Mucosa of rectum (tissue), 2 donors: Measurements from ENCODE around the gene STAT5B.
"Not testable (repeated sequence)": the region's sequence is repeated elsewhere in the genome, so short reads cannot be mapped to it uniquely, and the experiment has no call there.

Experiments used
- H3K27ac ChIP-seq, 2 donors: one replicate each; pipeline ENCODE4 v1.7.0; 2013; ENCODE audit warnings: inconsistent platforms in 2 of 2, low read depth in 2 of 2, low read length in 2 of 2
- H3K27me3 ChIP-seq, 2 donors: one replicate each; pipeline ENCODE4 v1.7.0; 2013; ENCODE audit warnings: low read length in 2 of 2; ENCODE audit not compliant: control insufficient read depth in 2 of 2, insufficient read depth in 2 of 2
- H3K36me3 ChIP-seq, 2 donors: one replicate each; pipeline ENCODE4 v1.7.0; 2013; ENCODE audit warnings: low read length in 2 of 2; ENCODE audit not compliant: control insufficient read depth in 2 of 2, insufficient read depth in 2 of 2
- H3K4me1 ChIP-seq, 2 donors: one replicate each; pipeline ENCODE4 v1.7.0; 2013; ENCODE audit warnings: low read length in 2 of 2, mild to moderate bottlenecking in 1 of 2; ENCODE audit not compliant: control insufficient read depth in 2 of 2, insufficient read depth in 2 of 2
- H3K4me3 ChIP-seq, 2 donors: one replicate each; pipeline ENCODE4 v1.7.0; 2013; ENCODE audit warnings: low read length in 2 of 2
- H3K9ac ChIP-seq, 2 donors: one replicate each; pipeline ENCODE4 v1.7.0; 2013; ENCODE audit warnings: low read length in 2 of 2, low read depth in 1 of 2, mild to moderate bottlenecking in 1 of 2
- H3K9me3 ChIP-seq, 2 donors: one replicate each; pipeline ENCODE4 v1.7.0; 2013; ENCODE audit warnings: low read length in 2 of 2; ENCODE audit not compliant: control insufficient read depth in 2 of 2
- donor health status: healthy.
- donor health status: Normal muscosa, but diverticular disease.

Gene STAT5B

GRCh38 chr17:42214156-42214555 lies 62.0 kb downstream of the STAT5B start:
- H3K27me3 ChIP-seq: no peaks in the 10 kb centered on the region
- no peak overlapping the region for H3K9ac ChIP-seq
- H3K9me3 ChIP-seq: no peaks in the 10 kb centered on the region
- no peak overlapping the region for H3K27ac ChIP-seq
- no peaks in the 10 kb centered on the region for H3K4me1 ChIP-seq
- no peak overlapping the region for H3K4me3 ChIP-seq
- peaks cover 40 to 68% of the 10 kb centered on the region in 2 donors for H3K36me3 ChIP-seq

- no peak overlapping the region for H3K4me3 ChIP-seq
- peaks cover 36 to 62% of the 10 kb centered on the region in 2 donors for H3K36me3 ChIP-seq
- no peak overlapping the region for H3K9ac ChIP-seq
- peak overlapping the region in 1 of 2 donors; percentile 1 for H3K27ac ChIP-seq
- H3K27me3 ChIP-seq: no peaks in the 10 kb centered on the region
- no peaks in the 10 kb centered on the region for H3K9me3 ChIP-seq
- H3K4me1 ChIP-seq: no peaks in the 10 kb centered on the region
Observed at GRCh38 chr17:42212382-42212781, 63.8 kb downstream of the STAT5B start.

GRCh38 chr17:42211921-42212341 lies 64.3 kb downstream of the STAT5B start:
- H3K36me3 ChIP-seq: peaks cover 36 to 60% of the 10 kb centered on the region in 2 donors
- H3K4me1 ChIP-seq, H3K9ac ChIP-seq, H3K4me3 ChIP-seq, H3K27me3 ChIP-seq, H3K9me3 ChIP-seq: not testable (repeated sequence)
- H3K27ac ChIP-seq: peak overlapping the region in 1 of 2 donors; percentile 1

- Histone ChIP-seq H3K9ac (no peak overlapping the region), H3K27me3 (no peaks in the 10 kb centered on the region), H3K4me1 (no peaks in the 10 kb centered on the region), H3K27ac (no peak overlapping the region), H3K4me3 (no peak overlapping the region), H3K9me3 (no peaks in the 10 kb centered on the region), H3K36me3 (peaks cover 36 to 56% of the 10 kb centered on the region in 2 donors)
Observed at GRCh38 chr17:42210046-42210445, 66.1 kb downstream of the STAT5B start.

- H3K9me3 ChIP-seq, H3K4me1 ChIP-seq, H3K4me3 ChIP-seq, H3K9ac ChIP-seq, H3K27me3 ChIP-seq, H3K27ac ChIP-seq: not testable (repeated sequence)
- peaks cover 37 to 47% of the 10 kb centered on the region in 2 donors for H3K36me3 ChIP-seq
Observed at GRCh38 chr17:42206153-42206612, 70.0 kb downstream of the STAT5B start.

- Histone ChIP-seq H3K9ac (no peak overlapping the region), H3K4me1 (peaks cover 3 to 13% of the 10 kb centered on the region in 2 donors), H3K27ac (no peak overlapping the region), H3K9me3 (no peaks in the 10 kb centered on the region), H3K27me3 (no peaks in the 10 kb centered on the region), H3K4me3 (no peak overlapping the region), H3K36me3 (peaks cover 22 to 33% of the 10 kb centered on the region in 2 donors)
Observed at GRCh38 chr17:42203354-42203753, 72.8 kb downstream of the STAT5B start.

GRCh38 chr17:42202696-42203095 lies 73.5 kb downstream of the STAT5B start:
- H3K9ac ChIP-seq: no peak overlapping the region
- no peak overlapping the region for H3K27ac ChIP-seq
- no peak overlapping the region for H3K4me3 ChIP-seq
- H3K36me3 ChIP-seq: peaks cover 22 to 33% of the 10 kb centered on the region in 2 donors
- no peaks in the 10 kb centered on the region for H3K9me3 ChIP-seq
- H3K4me1 ChIP-seq: peaks cover 3 to 13% of the 10 kb centered on the region in 2 donors
- H3K27me3 ChIP-seq: no peaks in the 10 kb centered on the region

- Histone ChIP-seq H3K9ac (no peak overlapping the region), H3K27ac (no peak overlapping the region), H3K9me3 (no peaks in the 10 kb centered on the region), H3K4me1 (peaks cover 3 to 13% of the 10 kb centered on the region in 2 donors), H3K36me3 (peaks cover 18 to 28% of the 10 kb centered on the region in 2 donors), H3K27me3 (no peaks in the 10 kb centered on the region), H3K4me3 (no peak overlapping the region)
Observed at GRCh38 chr17:42202159-42202558, 74.0 kb downstream of the STAT5B start.

GRCh38 chr17:42201458-42201772 lies 74.8 kb downstream of the STAT5B start:
- H3K4me1 ChIP-seq: peaks cover 3 to 13% of the 10 kb centered on the region in 2 donors
- peak overlapping the region in 1 of 2 donors; percentile 65 for H3K27ac ChIP-seq
- no peaks in the 10 kb centered on the region for H3K9me3 ChIP-seq
- H3K27me3 ChIP-seq: no peaks in the 10 kb centered on the region
- H3K4me3 ChIP-seq: no peak overlapping the region
- peaks cover 18 to 27% of the 10 kb centered on the region in 2 donors for H3K36me3 ChIP-seq
- H3K9ac ChIP-seq: no peak overlapping the region

GRCh38 chr17:42200706-42201457 lies 75.3 kb downstream of the STAT5B start:
- no peak overlapping the region for H3K4me3 ChIP-seq
- H3K27me3 ChIP-seq: no peaks in the 10 kb centered on the region
- no peaks in the 10 kb centered on the region for H3K9me3 ChIP-seq
- H3K4me1 ChIP-seq: peaks cover 3 to 13% of the 10 kb centered on the region in 2 donors
- peaks cover 18 to 23% of the 10 kb centered on the region in 2 donors for H3K36me3 ChIP-seq
- H3K9ac ChIP-seq: peak overlapping the region in 1 of 2 donors; percentile 28
- peak overlapping the region; percentile 39 to 65 for H3K27ac ChIP-seq
